HepG2 (cell line): ENCODE measurements around the gene CPLX1. TPM values are rescaled to one million over a fixed set of nuclear protein-coding genes. Genes with fewer than 3 reads are reported as not detected.

Source experiments
- HNRNPH1 ChIP-seq: fragments of 200-400 bp; formaldehyde crosslinking; optimal IDR thresholded peaks from 2 replicates; pipeline ENCODE3; 2017; ENCODE audit warnings: mild to moderate bottlenecking, low read depth, low read length
- NFIC ChIP-seq: IDR thresholded peaks from 2 replicates; pipeline ENCODE4 v1.6.1; 2012; ENCODE audit warnings: mild to moderate bottlenecking, low read length, inconsistent platforms
- NR2C2 ChIP-seq: sonication (generic); formaldehyde crosslinking; IDR thresholded peaks from 2 replicates; pipeline ENCODE4 v1.4.0; 2020; ENCODE audit warnings: missing genetic modification reagents, mild to moderate bottlenecking, moderate library complexity, borderline replicate concordance
- PTBP1 ChIP-seq: fragments of 200-400 bp; formaldehyde crosslinking; IDR thresholded peaks from 2 replicates; pipeline ENCODE4 v1.6.1; 2018; ENCODE audit warnings: low read length, low read depth; ENCODE audit not compliant: poor library complexity, severe bottlenecking
- ZBTB7B ChIP-seq: sonication (generic); formaldehyde crosslinking; IDR thresholded peaks from 2 replicates; pipeline ENCODE4 v1.4.0; 2020; ENCODE audit warnings: missing genetic modification reagents
- ZKSCAN1 ChIP-seq: fragments of 150-350 bp; IDR thresholded peaks from 2 replicates; pipeline ENCODE4 v1.6.1; 2014; ENCODE audit warnings: low read length
- ZNF543 ChIP-seq: sonication (generic); formaldehyde crosslinking; IDR thresholded peaks from 2 replicates; pipeline ENCODE4 v1.4.0; 2020; ENCODE audit warnings: mild to moderate bottlenecking, missing genetic modification reagents
- polyA plus RNA-seq, 8 experiments: library from polyadenylated mRNA; depleted of rRNA in 3 of 8; stranded (reverse) in 7 of 8; unstranded in 1 of 8; fragments of >200 nt; fragmentation: Illumina TruSeq in 4 of 8; extraction: Trizol in 4 of 8; gene quantifications; 2 replicates each; pipeline versions ENCODE4 v1.2.1 to v1.2.3, GENCODE V29; 2011 to 2016; ENCODE audit warnings: low read depth in 4 of 8, missing spikeins in 1 of 8, mixed read lengths in 1 of 8; ENCODE audit not compliant: insufficient read depth in 1 of 8
- total RNA-seq, 5 experiments: library from RNA; depleted of rRNA; stranded (reverse); fragments of >200 nt; fragmentation: Illumina TruSeq; extraction: Trizol; gene quantifications; 2 replicates each; pipeline ENCODE4 v1.2.3, GENCODE V29; 2016; ENCODE audit warnings: low read depth in 1 of 5
- TF ChIP-seq, protein P1 (sequence below), 2 experiments: fragments of 450-650 bp in 1 of 2; sonication (generic) in 1 of 2; formaldehyde crosslinking in 1 of 2; IDR thresholded peaks; 2 replicates each; pipeline versions ENCODE4 v1.6.1 to v1.8.0; 2016 to 2022; ENCODE audit warnings: antibody characterized with exemption in 1 of 2, mild to moderate bottlenecking in 1 of 2, missing genetic modification reagents in 1 of 2
- TF ChIP-seq, protein P2 (sequence below): sonication (generic); formaldehyde crosslinking; IDR thresholded peaks from 2 replicates; pipeline ENCODE4 v1.5.0; 2020; ENCODE audit warnings: mild to moderate bottlenecking, missing genetic modification reagents, borderline replicate concordance
- TF ChIP-seq, protein P3 (sequence below), 2 experiments: sonication (generic) in 1 of 2; formaldehyde crosslinking in 1 of 2; IDR thresholded peaks; 2 replicates each; pipeline versions ENCODE4 v1.5.1 to v1.6.1; 2011 to 2020; ENCODE audit warnings: borderline replicate concordance in 1 of 2, low read depth in 1 of 2, low read length in 1 of 2, mild to moderate bottlenecking in 1 of 2, missing genetic modification reagents in 1 of 2, moderate library complexity in 1 of 2

The CPLX1 gene
- total and polyA plus RNA-seq, 2 of the 13 experiments (the other 11 are each of a cell fraction or from before 2014, with no cell fraction given) = 0.18 TPM

DNA sequence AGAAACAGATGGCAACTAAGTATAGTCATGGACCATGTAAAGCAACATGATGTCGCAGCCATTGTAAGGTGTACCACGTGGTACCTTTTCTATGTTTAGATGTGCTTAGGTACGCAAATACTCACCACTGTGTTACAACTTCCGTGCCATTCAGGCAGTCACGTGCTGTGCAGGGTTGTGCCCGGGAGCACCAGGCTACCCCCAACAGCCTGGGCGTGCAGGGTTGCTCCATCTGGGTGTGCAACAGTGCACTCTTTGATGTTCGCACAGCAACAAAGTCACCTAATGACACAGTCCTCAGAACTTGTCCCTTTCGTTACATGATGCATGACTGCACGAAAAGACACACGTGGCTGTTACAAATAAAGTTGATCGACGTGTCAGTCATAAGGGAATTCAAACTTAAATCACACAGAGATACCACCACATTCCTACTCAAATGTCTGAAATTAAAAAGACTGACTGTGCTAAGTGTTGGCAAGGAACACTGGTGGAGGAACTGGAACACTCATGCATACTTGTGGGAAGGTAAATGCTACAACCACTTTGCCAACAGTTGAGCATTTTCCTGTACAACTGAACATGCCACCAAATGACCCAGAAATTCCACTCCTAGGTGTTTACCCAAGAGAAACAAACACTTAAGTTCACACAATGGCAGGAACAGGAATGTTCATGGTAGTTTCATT lies 24.3 kb downstream of the CPLX1 start (continued):
- TF ChIP-seq, protein P1, sequence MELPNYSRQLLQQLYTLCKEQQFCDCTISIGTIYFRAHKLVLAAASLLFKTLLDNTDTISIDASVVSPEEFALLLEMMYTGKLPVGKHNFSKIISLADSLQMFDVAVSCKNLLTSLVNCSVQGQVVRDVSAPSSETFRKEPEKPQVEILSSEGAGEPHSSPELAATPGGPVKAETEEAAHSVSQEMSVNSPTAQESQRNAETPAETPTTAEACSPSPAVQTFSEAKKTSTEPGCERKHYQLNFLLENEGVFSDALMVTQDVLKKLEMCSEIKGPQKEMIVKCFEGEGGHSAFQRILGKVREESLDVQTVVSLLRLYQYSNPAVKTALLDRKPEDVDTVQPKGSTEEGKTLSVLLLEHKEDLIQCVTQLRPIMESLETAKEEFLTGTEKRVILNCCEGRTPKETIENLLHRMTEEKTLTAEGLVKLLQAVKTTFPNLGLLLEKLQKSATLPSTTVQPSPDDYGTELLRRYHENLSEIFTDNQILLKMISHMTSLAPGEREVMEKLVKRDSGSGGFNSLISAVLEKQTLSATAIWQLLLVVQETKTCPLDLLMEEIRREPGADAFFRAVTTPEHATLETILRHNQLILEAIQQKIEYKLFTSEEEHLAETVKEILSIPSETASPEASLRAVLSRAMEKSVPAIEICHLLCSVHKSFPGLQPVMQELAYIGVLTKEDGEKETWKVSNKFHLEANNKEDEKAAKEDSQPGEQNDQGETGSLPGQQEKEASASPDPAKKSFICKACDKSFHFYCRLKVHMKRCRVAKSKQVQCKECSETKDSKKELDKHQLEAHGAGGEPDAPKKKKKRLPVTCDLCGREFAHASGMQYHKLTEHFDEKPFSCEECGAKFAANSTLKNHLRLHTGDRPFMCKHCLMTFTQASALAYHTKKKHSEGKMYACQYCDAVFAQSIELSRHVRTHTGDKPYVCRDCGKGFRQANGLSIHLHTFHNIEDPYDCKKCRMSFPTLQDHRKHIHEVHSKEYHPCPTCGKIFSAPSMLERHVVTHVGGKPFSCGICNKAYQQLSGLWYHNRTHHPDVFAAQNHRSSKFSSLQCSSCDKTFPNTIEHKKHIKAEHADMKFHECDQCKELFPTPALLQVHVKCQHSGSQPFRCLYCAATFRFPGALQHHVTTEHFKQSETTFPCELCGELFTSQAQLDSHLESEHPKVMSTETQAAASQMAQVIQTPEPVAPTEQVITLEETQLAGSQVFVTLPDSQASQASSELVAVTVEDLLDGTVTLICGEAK (IDR thresholded peaks at IDR 0.05) = no peak
- TF ChIP-seq, protein P1 (CRISPR knock-in tag; IDR thresholded peaks at IDR 0.05) = no peak
- TF ChIP-seq NR2C2 (CRISPR knock-in tag) (no peak), PTBP1 (no peak), ZKSCAN1 (no peak), ZBTB7B (CRISPR knock-in tag) (no peak), NFIC (no peak), HNRNPH1 (no peak), ZNF543 (CRISPR knock-in tag) (no peak)
- TF ChIP-seq, protein P2, sequence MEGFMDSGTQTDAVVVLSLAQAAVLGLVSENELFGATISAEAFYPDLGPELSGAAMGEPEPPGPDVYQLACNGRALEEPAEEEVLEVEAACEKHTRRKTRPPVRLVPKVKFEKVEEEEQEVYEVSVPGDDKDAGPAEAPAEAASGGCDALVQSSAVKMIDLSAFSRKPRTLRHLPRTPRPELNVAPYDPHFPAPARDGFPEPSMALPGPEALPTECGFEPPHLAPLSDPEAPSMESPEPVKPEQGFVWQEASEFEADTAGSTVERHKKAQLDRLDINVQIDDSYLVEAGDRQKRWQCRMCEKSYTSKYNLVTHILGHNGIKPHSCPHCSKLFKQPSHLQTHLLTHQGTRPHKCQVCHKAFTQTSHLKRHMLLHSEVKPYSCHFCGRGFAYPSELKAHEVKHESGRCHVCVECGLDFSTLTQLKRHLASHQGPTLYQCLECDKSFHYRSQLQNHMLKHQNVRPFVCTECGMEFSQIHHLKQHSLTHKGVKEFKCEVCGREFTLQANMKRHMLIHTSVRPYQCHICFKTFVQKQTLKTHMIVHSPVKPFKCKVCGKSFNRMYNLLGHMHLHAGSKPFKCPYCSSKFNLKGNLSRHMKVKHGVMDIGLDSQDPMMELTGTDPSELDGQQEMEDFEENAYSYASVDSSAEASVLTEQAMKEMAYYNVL (CRISPR knock-in tag) = no peak
- TF ChIP-seq, protein P3, sequence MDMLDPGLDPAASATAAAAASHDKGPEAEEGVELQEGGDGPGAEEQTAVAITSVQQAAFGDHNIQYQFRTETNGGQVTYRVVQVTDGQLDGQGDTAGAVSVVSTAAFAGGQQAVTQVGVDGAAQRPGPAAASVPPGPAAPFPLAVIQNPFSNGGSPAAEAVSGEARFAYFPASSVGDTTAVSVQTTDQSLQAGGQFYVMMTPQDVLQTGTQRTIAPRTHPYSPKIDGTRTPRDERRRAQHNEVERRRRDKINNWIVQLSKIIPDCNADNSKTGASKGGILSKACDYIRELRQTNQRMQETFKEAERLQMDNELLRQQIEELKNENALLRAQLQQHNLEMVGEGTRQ (IDR thresholded peaks at IDR 0.05; ENCODE audit: low read depth, low read length) = peak; percentile 49; the same call in 1 of the 2 replicates
- TF ChIP-seq, protein P3 (CRISPR knock-in tag; IDR thresholded peaks at IDR 0.05; ENCODE audit: borderline replicate concordance) = no peak
